Measurements from ENCODE around the gene COL20A1.

GRCh38 chr20:63246490-63247288 is 46.3 kb upstream of the COL20A1 start:
- TF ChIP-seq, protein P1, sequence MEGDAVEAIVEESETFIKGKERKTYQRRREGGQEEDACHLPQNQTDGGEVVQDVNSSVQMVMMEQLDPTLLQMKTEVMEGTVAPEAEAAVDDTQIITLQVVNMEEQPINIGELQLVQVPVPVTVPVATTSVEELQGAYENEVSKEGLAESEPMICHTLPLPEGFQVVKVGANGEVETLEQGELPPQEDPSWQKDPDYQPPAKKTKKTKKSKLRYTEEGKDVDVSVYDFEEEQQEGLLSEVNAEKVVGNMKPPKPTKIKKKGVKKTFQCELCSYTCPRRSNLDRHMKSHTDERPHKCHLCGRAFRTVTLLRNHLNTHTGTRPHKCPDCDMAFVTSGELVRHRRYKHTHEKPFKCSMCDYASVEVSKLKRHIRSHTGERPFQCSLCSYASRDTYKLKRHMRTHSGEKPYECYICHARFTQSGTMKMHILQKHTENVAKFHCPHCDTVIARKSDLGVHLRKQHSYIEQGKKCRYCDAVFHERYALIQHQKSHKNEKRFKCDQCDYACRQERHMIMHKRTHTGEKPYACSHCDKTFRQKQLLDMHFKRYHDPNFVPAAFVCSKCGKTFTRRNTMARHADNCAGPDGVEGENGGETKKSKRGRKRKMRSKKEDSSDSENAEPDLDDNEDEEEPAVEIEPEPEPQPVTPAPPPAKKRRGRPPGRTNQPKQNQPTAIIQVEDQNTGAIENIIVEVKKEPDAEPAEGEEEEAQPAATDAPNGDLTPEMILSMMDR (IDR thresholded peaks at IDR 0.05): no peak
- TF ChIP-seq EZH2 (IDR thresholded peaks at IDR 0.05; ENCODE audit: borderline replicate concordance, insufficient read depth, low read depth, low read length, poor library complexity, severe bottlenecking): no peak

Data from B cell (primary cell).